Measurements from ENCODE around the gene TLCD3B.
A peak's percentile ranks its signal among the peaks of the same experiment; 100 is the strongest.

TLCD3B gene, protein sequence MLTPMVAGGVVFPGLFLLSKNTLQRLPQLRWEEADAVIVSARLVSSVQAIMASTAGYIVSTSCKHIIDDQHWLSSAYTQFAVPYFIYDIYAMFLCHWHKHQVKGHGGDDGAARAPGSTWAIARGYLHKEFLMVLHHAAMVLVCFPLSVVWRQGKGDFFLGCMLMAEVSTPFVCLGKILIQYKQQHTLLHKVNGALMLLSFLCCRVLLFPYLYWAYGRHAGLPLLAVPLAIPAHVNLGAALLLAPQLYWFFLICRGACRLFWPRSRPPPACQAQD

DNA sequence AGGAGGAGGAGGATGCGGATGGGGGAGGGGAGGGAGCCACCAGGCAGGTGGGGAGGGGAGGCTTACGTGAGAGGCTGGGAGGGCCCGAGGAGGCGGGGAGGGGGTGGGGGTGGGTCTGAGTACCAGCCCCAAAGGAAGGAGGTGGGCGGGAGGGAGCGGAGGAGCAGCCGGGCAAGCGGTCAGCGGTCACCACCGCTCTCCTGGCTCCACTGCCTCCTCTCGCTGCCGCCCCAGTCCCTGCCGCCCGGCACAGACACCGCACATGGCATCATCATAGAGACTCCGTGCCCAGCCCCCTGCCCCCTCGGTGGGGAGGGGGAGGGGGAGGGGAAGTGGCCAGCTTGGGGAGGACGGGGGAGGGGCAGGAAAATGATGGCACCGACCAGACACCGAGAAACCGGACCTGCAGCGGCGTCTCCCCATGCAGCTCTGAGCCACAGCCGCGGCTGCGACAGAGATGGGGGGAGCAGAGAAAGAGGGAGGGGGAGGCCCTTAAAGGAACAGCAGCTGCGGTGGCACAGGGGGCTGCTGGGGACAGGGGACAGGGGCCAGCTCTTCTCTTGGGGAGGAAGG, at the start of gene TLCD3B:
Gene TLCD3B, minus strand, starts transcription at position 431 of the 573 bp plus-strand sequence. CDS start 744 bp downstream, outside the sequence.
- no peak for DNase-seq (ENCODE audit: low read depth, low spot score)

DNA sequence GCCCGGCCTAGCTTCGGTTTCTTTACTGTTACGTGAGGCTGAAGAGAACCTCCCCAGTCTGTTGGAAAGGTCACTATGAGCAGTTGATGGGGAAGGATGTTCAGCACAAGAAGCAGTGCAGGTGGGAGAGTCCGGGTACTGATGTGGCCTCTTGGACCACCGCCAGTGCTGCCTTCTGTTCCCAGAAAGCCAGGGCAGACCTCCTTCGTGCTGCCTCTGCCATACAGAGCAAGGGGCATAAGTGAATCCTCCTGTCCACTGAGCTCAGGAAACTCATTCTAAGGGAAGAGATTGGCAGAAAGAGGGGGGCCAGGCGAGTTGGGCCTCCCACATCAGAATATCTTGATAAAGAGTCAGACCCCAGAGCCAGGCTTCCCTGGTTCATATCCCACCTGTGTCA, 48.4 kb upstream of the TLCD3B start:
- no peak for DNase-seq (ENCODE audit: low read depth, low spot score)

GRCh38 chr16:30078744-30079143, 47.7 kb upstream of the TLCD3B start:
- DNase-seq (ENCODE audit: low read depth, low spot score), result no peak

GRCh38 chr16:30077656-30078055, 46.6 kb upstream of the TLCD3B start:
- DNase-seq (ENCODE audit: low read depth, low spot score), result no peak

DNA sequence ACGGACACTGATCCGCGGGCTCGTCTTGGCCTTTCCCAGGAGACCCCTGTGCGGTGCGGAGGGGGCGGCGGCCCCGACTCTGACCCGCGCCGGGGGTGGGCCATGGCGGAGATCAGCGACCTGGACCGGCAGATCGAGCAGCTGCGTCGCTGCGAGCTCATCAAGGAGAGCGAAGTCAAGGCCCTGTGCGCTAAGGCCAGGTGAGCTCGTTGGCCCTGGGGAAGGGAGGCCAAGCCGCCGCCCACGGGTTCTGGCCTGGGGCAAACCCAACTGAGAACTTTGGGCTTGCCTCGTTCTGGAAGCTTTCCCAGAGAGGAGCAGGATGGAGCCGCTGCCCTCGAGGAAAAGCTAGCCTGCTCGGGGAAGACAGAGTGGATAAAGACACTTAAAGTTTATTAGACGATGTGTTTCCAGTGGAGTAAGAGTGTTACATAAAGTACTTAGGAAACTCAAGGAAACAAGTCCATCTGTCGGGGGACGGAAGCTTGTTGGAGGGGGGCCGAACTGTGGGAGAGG, 45.3 kb upstream of the TLCD3B start:
- no peak for DNase-seq (ENCODE audit: low read depth, low spot score)

DNA sequence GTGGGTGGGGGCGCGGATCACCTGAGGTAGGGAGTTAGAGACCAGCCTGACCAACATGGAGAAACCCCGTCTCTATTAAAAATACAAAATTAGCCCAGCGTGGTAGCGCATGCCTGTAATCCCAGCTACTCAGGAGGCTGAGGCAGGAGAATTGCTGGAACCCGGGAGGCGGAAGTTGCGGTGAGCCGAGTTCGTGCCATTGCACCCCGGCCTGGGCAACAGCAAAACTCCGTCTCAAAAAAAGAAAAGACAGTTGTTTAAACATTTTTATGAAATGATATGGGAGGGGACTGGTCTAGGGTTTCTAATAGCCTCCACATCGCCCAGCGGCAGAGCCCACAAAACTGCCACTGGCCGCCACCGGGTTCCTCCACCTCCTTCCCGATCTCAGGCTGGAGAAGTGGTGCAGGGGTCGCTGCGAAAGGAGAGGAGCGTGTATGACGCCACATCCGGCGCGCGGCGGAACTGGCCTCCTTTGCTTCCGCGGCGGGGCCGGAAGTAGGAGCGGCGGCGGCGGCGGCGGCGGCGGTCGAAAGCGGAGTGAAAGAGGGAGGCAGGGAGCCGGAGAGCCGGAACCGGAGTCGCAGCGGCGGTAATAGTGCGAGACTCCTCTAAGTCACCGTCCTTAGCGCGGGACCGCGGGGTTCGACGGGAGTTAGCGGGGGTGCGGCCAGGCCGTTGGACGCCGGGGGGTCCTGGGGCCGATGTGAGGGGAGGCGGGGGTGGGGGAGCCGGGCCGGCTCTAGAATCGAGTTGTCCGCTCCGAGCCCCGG, 44.6 kb upstream of the TLCD3B start, which contains the start of gene PPP4C:
Gene PPP4C, plus strand, starts transcription at position 492 of the 773 bp plus-strand sequence. CDS start 384 bp downstream, outside the sequence.
- DNase-seq (ENCODE audit: low read depth, low spot score), result peak; percentile 74

DNA sequence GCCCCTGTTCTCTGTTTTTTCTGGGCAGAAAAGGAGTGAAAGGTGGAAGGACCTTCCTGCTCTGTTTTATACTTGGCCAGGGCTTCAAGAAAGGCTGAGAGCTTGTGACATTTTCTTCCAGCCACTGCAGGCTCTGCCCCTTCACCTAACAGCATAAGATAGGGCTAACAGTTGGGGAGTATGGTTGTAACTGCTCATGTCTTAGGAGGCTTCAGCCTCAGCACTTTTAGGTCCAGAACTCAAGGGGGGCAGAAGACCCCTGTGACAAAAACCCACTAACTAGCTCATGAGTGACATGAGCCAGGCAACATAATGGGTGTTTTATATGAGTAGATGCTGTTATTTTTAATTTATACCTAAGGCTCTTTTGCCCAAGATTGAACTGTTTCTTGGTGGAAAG, 39.4 kb upstream of the TLCD3B start:
- no peak for DNase-seq (ENCODE audit: low read depth, low spot score)

- no peak for DNase-seq (ENCODE audit: low read depth, low spot score)
These were observed 38.8 kb upstream of the TLCD3B start for GRCh38 chr16:30069611-30070462.

DNA sequence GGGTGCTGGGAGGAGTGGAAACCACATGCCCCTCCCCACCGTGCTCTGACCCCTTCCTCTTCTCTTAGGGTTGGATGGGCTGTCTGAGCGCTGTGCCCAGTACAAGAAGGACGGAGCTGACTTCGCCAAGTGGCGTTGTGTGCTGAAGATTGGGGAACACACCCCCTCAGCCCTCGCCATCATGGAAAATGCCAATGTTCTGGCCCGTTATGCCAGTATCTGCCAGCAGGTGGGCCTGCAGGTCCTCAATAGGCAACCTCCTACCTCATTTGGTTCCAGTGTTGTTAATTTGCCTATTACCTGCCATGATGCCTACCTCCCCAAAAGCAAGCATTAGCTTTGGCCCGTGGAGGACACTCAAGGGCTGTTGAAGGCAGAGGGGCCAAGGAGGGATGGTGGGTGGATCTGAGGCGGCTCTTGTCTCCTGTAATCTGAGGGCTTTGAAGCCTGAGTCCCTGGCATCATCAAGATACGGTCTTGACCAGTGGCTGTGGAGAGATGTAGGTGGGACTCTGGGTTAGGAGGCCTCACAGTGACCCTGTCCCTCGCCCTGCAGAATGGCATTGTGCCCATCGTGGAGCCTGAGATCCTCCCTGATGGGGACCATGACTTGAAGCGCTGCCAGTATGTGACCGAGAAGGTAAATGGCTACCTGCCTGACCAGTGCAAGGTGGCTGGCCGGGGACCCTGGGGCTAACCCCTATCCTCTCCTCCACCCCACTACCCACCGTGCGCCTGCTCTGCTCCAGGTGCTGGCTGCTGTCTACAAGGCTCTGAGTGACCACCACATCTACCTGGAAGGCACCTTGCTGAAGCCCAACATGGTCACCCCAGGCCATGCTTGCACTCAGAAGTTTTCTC, 37.9 kb upstream of the TLCD3B start:
- no peak for DNase-seq (ENCODE audit: low read depth, low spot score)

DNA sequence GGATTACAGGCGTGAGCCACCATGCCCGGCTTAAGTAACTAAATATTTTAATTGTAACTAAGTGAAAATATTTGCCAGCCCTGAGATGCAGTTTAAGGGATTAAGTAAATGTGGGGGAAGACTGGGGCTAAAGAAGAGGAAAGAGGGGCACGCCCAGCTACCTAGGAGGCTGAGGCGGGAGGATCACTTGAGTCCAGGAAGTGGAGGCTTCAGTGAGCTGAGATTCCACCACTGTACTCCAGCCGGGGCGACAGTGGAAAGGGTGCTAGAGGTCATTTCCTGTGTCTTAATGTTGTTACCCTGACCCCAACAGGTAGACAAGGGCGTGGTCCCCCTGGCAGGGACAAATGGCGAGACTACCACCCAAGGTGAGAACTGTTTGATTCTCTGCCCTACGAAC, 37.3 kb upstream of the TLCD3B start:
- no peak for DNase-seq (ENCODE audit: low read depth, low spot score)

DNA sequence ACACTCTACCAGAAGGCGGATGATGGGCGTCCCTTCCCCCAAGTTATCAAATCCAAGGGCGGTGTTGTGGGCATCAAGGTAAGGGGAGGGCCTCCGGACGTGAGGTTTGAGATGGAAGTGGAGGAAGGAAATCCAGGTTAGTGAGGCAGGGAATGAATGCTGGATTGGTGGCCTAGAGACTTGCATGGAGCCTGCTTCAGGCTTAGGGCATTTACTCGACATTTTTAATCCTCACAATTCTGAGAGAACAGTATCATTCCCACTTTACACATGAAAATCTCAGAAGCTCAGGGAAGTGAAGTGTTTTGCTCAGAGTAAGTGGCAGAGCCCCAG, 36.5 kb upstream of the TLCD3B start:
- DNase-seq (ENCODE audit: low read depth, low spot score), result no peak

- DNase-seq (ENCODE audit: low read depth, low spot score), result no peak
These were observed 35.9 kb upstream of the TLCD3B start for GRCh38 chr16:30066761-30067583.

DNA sequence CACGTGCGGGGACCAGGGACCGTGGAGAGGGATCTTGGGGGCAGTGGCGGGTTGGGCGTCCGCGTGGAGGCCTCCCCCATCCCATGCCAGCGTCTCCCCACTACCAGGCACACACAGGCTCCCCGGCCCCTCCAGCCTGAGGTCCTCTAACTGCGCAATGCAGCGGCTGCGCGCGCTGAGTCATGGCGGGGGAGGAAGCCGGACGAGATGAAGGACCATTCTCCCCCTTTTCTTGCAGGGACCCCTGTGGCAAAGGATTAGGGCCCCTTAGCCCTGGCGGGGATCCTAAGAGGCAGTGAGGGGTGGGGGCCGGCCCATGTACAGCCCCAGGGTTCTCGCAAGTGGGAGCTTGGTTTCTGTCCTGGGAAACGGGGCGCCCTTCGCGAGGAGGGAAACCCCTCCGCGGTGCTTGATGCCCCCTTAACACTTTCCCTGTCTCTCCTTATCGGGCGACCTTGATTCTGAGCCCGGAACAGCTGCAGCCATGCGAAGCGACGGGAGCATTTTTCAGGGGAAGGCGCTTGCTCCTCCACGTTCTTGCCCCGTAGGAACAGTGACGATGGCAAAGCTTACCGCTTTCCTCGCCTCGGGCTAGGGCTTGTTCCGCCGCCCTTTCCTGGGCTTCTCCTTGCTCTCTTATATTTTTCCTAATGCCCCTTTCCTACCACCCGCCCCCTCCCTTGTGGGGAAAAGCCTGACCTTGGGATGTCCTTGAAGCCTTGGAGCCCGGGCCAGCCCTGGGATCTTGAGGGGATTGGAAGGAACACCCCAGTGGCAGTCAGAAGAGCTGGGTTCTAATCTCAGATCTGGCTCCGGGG, 35.1 kb upstream of the TLCD3B start:
- DNase-seq (ENCODE audit: low read depth, low spot score), result no peak

- peak; percentile 99 for DNase-seq (ENCODE audit: low read depth, low spot score)
These were observed 34.3 kb upstream of the TLCD3B start, which contains the start of gene ALDOA for GRCh38 chr16:30065102-30065942. TSS of gene ALDOA (plus strand) at chr16:30065760. CDS start at chr16:30066898, 1,138 bp downstream.

DNA sequence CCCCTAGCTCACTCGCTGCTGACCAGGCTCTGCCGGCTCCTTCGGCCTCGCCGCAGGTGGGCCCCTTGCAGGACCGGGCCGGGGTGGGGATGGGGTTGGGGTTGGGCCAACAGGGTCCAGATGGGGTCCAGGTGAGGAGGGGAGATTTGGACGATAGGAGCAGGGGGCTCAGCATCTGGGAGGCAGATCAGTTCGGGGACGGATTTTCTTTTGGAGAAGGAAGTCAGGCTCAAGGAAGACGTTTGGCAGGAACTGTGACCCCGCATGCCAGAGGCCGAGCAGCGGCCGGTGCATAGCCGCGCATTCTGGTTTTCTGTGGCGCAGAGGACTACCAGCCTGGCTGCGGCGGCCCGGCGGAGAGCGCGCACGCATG, 33.6 kb upstream of the TLCD3B start:
- no peak for DNase-seq (ENCODE audit: low read depth, low spot score)

- no peak for DNase-seq (ENCODE audit: low read depth, low spot score)
These were observed 33.0 kb upstream of the TLCD3B start for GRCh38 chr16:30063893-30064728.

DNA sequence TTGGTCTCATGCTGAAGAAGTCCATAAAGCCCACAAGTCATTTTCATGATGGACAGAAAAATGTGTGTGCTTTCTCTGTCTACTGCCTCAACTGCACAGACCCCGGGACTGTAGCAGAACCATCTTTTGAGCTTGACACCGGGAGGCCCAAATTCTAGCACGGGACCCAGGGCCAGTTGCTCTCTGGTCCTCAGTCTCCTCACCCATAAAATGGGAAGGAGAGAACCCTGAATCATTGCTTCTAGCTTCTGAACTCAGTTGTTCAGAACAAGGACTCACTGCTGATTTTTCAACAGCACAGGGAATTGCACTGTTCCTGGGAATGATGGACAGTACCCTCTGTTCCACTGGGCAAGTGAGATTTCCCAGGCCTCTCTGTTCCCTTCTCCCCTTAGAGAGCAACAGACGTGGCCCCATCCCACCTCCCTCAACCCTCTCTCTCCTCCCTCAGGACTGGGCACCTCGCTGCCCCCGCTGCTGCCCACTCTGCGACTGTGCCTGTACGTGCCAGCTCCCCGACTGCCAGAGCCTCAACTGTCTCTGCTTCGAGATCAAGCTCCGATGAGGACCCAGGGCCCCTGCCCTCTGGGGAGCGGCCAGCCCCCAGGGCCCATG, 32.3 kb upstream of the TLCD3B start:
- no peak for DNase-seq (ENCODE audit: low read depth, low spot score)

All from smooth muscle cell of the brain vasculature (primary cell).